IMR-90 (cell line): ENCODE results near the gene PTPRU. TPM values are rescaled to one million over a fixed set of nuclear protein-coding genes. Genes with fewer than 3 reads are reported as not detected.

Experiments used
- ATAC-seq: fragments of 200-7000 bp; cut with Tn5 transposase; 2 replicates; pipeline ENCODE4 v1.9.1; 2020; ENCODE audit warnings: low read depth, mild to moderate bottlenecking, moderate library complexity
- BruUV-seq: library from RNA; stranded (reverse); fragments of 400-500 nt; replicated peaks from 2 replicates; lab custom pipeline; 2021; lab: Mats Ljungman, UMichigan
- CTCF ChIA-PET: fragments of 300-600 bp; formaldehyde crosslinking; extraction: SDS; loops from one replicate; lab custom pipeline; 2021; ENCODE audit warnings: antibody characterized with exemption; lab: Yijun Ruan, JAX
- POLR2A ChIA-PET: fragments of 300-600 bp; sonication (Branson Sonifier 250); formaldehyde crosslinking; loops from one replicate; lab custom pipeline; 2022; ENCODE audit warnings: antibody characterized with exemption; ENCODE audit not compliant: unreplicated experiment; lab: Charles Lee
- DNase-seq: peaks from one replicate; pipeline ENCODE4 v3.0.0; 2013
- H2AFZ ChIP-seq: replicated peaks from 2 replicates; pipeline ENCODE3; 2013; ENCODE audit warnings: low read length, mild to moderate bottlenecking; ENCODE audit not compliant: poor library complexity
- H2AK5ac ChIP-seq: 2 replicates; pipeline ENCODE4 v1.6.1; 2013; ENCODE audit warnings: low read depth, low read length, inconsistent platforms
- H2AK9ac ChIP-seq: replicated peaks from 2 replicates; pipeline ENCODE3; 2013; ENCODE audit warnings: mild to moderate bottlenecking, low read depth, low read length, moderate library complexity; ENCODE audit not compliant: poor library complexity
- H2BK120ac ChIP-seq: 2 replicates; pipeline ENCODE4 v1.6.1; 2013; ENCODE audit warnings: low read depth, low read length, inconsistent platforms
- H2BK15ac ChIP-seq: 3 replicates; pipeline ENCODE4 v1.6.1; 2013; ENCODE audit warnings: low read depth, low read length, inconsistent platforms
- H2BK20ac ChIP-seq: 2 replicates; pipeline ENCODE4 v1.6.1; 2013; ENCODE audit warnings: low read depth, mild to moderate bottlenecking, inconsistent platforms, low read length, moderate library complexity
- H2BK5ac ChIP-seq: 2 replicates; pipeline ENCODE4 v1.6.1; 2013; ENCODE audit warnings: mild to moderate bottlenecking, low read depth, low read length, inconsistent platforms; ENCODE audit not compliant: poor library complexity, severe bottlenecking
- H3K14ac ChIP-seq: replicated peaks from 2 replicates; pipeline ENCODE4 v1.6.1; 2013; ENCODE audit warnings: low read depth, low read length, inconsistent platforms
- H3K18ac ChIP-seq: 2 replicates; pipeline ENCODE4 v1.6.1; 2013; ENCODE audit warnings: low read depth, low read length, control low read depth
- H3K23ac ChIP-seq: 2 replicates; pipeline ENCODE4 v1.6.1; 2013; ENCODE audit warnings: low read depth, low read length, inconsistent platforms
- H3K27ac ChIP-seq: 2 replicates; pipeline ENCODE4 v1.5.1; 2013; ENCODE audit warnings: mild to moderate bottlenecking, control low read depth, low read length; ENCODE audit not compliant: insufficient read depth
- H3K27me3 ChIP-seq: 2 replicates; pipeline ENCODE4 v1.6.1; 2013; ENCODE audit warnings: low read length; ENCODE audit not compliant: control insufficient read depth, insufficient read depth
- H3K36me3 ChIP-seq: 2 replicates; pipeline ENCODE4 v1.6.1; 2013; ENCODE audit warnings: low read length, mixed read lengths; ENCODE audit not compliant: control insufficient read depth, insufficient read depth
- H3K4ac ChIP-seq: 2 replicates; pipeline ENCODE4 v1.6.1; 2013; ENCODE audit warnings: low read depth, low read length, inconsistent platforms
- H3K4me1 ChIP-seq: 2 replicates; pipeline ENCODE4 v1.6.1; 2013; ENCODE audit warnings: low read length, mixed read lengths; ENCODE audit not compliant: control insufficient read depth, insufficient read depth
- H3K4me2 ChIP-seq: 2 replicates; pipeline ENCODE4 v1.6.1; 2013; ENCODE audit warnings: low read depth, mild to moderate bottlenecking, control low read depth, low read length, moderate library complexity
- H3K4me3 ChIP-seq: 2 replicates; pipeline ENCODE4 v1.5.1; 2013; ENCODE audit warnings: low read depth, mild to moderate bottlenecking, control low read depth, low read length, moderate library complexity; ENCODE audit not compliant: insufficient read depth
- H3K56ac ChIP-seq: 2 replicates; pipeline ENCODE4 v1.6.1; 2013; ENCODE audit warnings: low read length, inconsistent platforms; ENCODE audit not compliant: insufficient read depth; ENCODE audit errors: extremely low read depth
- H3K79me1 ChIP-seq, 2 experiments: 2 replicates each; pipeline ENCODE4 v1.6.1; 2013; ENCODE audit warnings: low read length in 2 of 2, inconsistent platforms in 1 of 2, low read depth in 1 of 2
- H3K9ac ChIP-seq: 2 replicates; pipeline ENCODE4 v1.6.1; 2013; ENCODE audit warnings: low read depth, low read length, control low read depth
- H3K9me1 ChIP-seq: 2 replicates; pipeline ENCODE4 v1.6.1; 2013; ENCODE audit warnings: low read length, inconsistent platforms; ENCODE audit not compliant: insufficient read depth
- H3K9me3 ChIP-seq: 2 replicates; pipeline ENCODE4 v1.6.1; 2013; ENCODE audit warnings: low read length; ENCODE audit not compliant: control insufficient read depth, insufficient read depth
- H4K20me1 ChIP-seq: 2 replicates; pipeline ENCODE4 v1.6.1; 2013; ENCODE audit warnings: low read length, inconsistent platforms; ENCODE audit not compliant: insufficient read depth
- H4K5ac ChIP-seq: 2 replicates; pipeline ENCODE4 v1.6.1; 2013; ENCODE audit warnings: mild to moderate bottlenecking, low read depth, low read length, control low read depth
- H4K8ac ChIP-seq, 2 experiments: 2 replicates each; pipeline ENCODE4 v1.6.1; 2013; ENCODE audit warnings: low read depth in 2 of 2, low read length in 2 of 2, control low read depth in 1 of 2, inconsistent platforms in 1 of 2
- H4K91ac ChIP-seq: 2 replicates; pipeline ENCODE4 v1.6.1; 2013; ENCODE audit warnings: low read depth, low read length, inconsistent platforms; ENCODE audit not compliant: insufficient read depth
- BHLHE40 ChIP-seq: fragments of 150-350 bp; IDR thresholded peaks from 2 replicates; pipeline ENCODE4 v1.6.1; 2016; ENCODE audit warnings: mild to moderate bottlenecking, low read depth, low read length
- CEBPB ChIP-seq: IDR thresholded peaks from 2 replicates; pipeline ENCODE4 v1.6.1; 2012; ENCODE audit warnings: low read depth, low read length, improper control_type of control experiment
- CHD1 ChIP-seq: IDR thresholded peaks from 2 replicates; pipeline ENCODE4 v1.6.1; 2012; ENCODE audit warnings: low read depth, low read length, improper control_type of control experiment
- FOS ChIP-seq: fragments of 150-350 bp; IDR thresholded peaks from 2 replicates; pipeline ENCODE4 v1.6.1; 2016; ENCODE audit warnings: low read depth, low read length
- MAFK ChIP-seq: IDR thresholded peaks from 2 replicates; pipeline ENCODE4 v1.6.1; 2012; ENCODE audit warnings: low read depth, low read length, improper control_type of control experiment
- MAZ ChIP-seq: IDR thresholded peaks from 2 replicates; pipeline ENCODE4 v1.6.1; 2012; ENCODE audit warnings: low read depth, mild to moderate bottlenecking, low read length, improper control_type of control experiment, moderate library complexity, borderline replicate concordance
- MXI1 ChIP-seq: IDR thresholded peaks from 2 replicates; pipeline ENCODE4 v1.6.1; 2012; ENCODE audit warnings: low read depth, mild to moderate bottlenecking, low read length, moderate library complexity, borderline replicate concordance
- NFE2L2 ChIP-seq: fragments of 150-350 bp; IDR thresholded peaks from 2 replicates; pipeline ENCODE4 v1.6.1; 2016; ENCODE audit warnings: low read depth, mild to moderate bottlenecking, low read length
- POLR2A ChIP-seq: IDR thresholded peaks from 2 replicates; pipeline ENCODE4 v1.6.1; 2012; ENCODE audit warnings: mild to moderate bottlenecking, low read depth, low read length
- RAD21 ChIP-seq: IDR thresholded peaks from 2 replicates; pipeline ENCODE4 v1.6.1; 2012; ENCODE audit warnings: low read length, improper control_type of control experiment
- RCOR1 ChIP-seq: IDR thresholded peaks from 2 replicates; pipeline ENCODE4 v1.6.1; 2012; ENCODE audit warnings: mild to moderate bottlenecking, low read length, improper control_type of control experiment; ENCODE audit not compliant: insufficient replicate concordance
- RFX5 ChIP-seq: IDR thresholded peaks from 2 replicates; pipeline ENCODE4 v1.8.0; 2012; ENCODE audit warnings: low read depth, mild to moderate bottlenecking, low read length, moderate library complexity
- SMC3 ChIP-seq: fragments of 150-350 bp; IDR thresholded peaks from 2 replicates; pipeline ENCODE4 v1.6.1; 2016; ENCODE audit warnings: low read depth, mild to moderate bottlenecking, antibody characterized with exemption, low read length, moderate library complexity
- WGBS, 2 experiments: methylation state at CpG; one replicate each; pipeline versions ENCODE4 v1.1.5 to v1.1.7; 2013; ENCODE audit warnings: missing lambda C conversion rate in 2 of 2; ENCODE audit not compliant: insufficient read length in 1 of 2; ENCODE audit errors: extremely low coverage in 2 of 2; 5-methylcytosine and 5-hydroxymethylcytosine counted together
- dilution Hi-C: fragments of 300-500 bp; cut with HindIII; formaldehyde crosslinking; loops from one replicate; pipeline ENCODE4 v1.14.3; 2018; ENCODE audit warnings: low sequenced_read_pairs; ENCODE audit not compliant: unreplicated experiment
- in situ Hi-C: fragments of 300-500 bp; cut with MboI; formaldehyde crosslinking; loops from 3 replicates; pipeline ENCODE4 v1.14.3; 2019; ENCODE audit warnings: low sequenced_read_pairs, inconsistent platforms, mixed read lengths
- intact Hi-C: fragments of 100-400 bp; cut with micrococcal nuclease; formaldehyde crosslinking; loops from 2 replicates; pipeline ENCODE4 v1.10.0; 2022
- polyA plus RNA-seq, 3 experiments: library from polyadenylated mRNA; depleted of rRNA; stranded (reverse); fragments of >200 nt; gene quantifications; 2 replicates each; pipeline ENCODE4 v1.2.3, GENCODE V29; 2012; ENCODE audit warnings: low replicate concordance in 1 of 3
- total RNA-seq: library from RNA; depleted of rRNA; stranded (reverse); fragments of >200 nt; gene quantifications from 2 replicates; pipeline ENCODE4 v1.2.3, GENCODE V29; 2012
- TF ChIP-seq, protein P1 (sequence below): fragments of 150-350 bp; IDR thresholded peaks from 2 replicates; pipeline ENCODE4 v1.6.1; 2017; ENCODE audit warnings: mild to moderate bottlenecking, antibody characterized with exemption, low read length, low read depth
- TF ChIP-seq, protein P2 (sequence below): conservative IDR thresholded peaks from 2 replicates; pipeline ENCODE4 v1.5.1; 2012; ENCODE audit warnings: mild to moderate bottlenecking, low read depth, low read length, improper control_type of control experiment
- TF ChIP-seq, protein P3 (sequence below): fragments of 150-350 bp; IDR thresholded peaks from 2 replicates; pipeline ENCODE4 v1.6.1; 2016; ENCODE audit warnings: low read depth, mild to moderate bottlenecking, low read length, moderate library complexity, borderline replicate concordance

PTPRU gene
- total and polyA plus RNA-seq, 2 of the 4 experiments (the other 2 are of a cell fraction) = 7.0 to 10.7 TPM

DNA sequence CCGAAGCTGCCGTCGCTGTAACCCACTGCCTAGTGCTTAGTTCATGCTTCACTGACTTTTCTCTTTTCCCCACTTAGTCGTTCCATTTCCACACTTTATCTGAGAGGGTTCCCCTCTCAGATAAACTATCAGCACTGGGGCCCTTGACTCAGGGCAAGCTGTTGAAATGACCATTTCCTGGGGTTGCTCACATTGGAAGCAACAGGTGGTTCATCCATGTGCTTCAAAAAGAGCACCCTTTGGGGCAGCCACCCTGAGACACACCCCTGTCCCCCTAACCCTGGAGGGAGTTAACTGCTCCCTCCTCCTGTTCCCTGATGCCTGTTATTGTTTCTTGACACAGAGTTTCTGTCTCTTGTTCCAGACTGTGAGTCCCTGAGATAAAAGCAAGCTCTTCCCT lies 107.2 kb downstream of the PTPRU start:
- no peak for DNase-seq
- intact Hi-C loops = loop anchor here (5.0 kb wide), 1 partner anchor 96 kb away; no protein-coding TSS in a partner anchor

More for the DNA sequence above, 107.2 kb downstream of the PTPRU start:
- ATAC-seq = no peak
- no peaks in the 10 kb centered on the region for H3K36me3 ChIP-seq
- no peak overlapping the region for H3K27ac ChIP-seq
- ChIA-PET POLR2A (no interaction called here), CTCF (interaction anchor here (1.9 kb wide), 1 partner anchor 98 kb away, joined by 6 read pairs; no protein-coding TSS in a partner anchor)
- no peak overlapping the region for H2BK120ac ChIP-seq
- no peak overlapping the region for H3K4me3 ChIP-seq
- in situ Hi-C loops (no loop called here), dilution Hi-C loops (no loop called here)
- WGBS, 2 experiments = no CpG with 5 or more reads among the region's 4 CpGs
- no TSS peak for BruUV-seq
- H4K91ac ChIP-seq = no peak overlapping the region
- H3K4me1 ChIP-seq = no peaks in the 10 kb centered on the region
- H2BK15ac ChIP-seq = no peak overlapping the region
- no peak overlapping the region for H3K14ac ChIP-seq
- H2AK9ac ChIP-seq = no peak overlapping the region
- H4K5ac ChIP-seq = no peak overlapping the region
- H2BK20ac ChIP-seq = no peak overlapping the region
- H3K4ac ChIP-seq = no peak overlapping the region
- H4K20me1 ChIP-seq = no peaks in the 10 kb centered on the region
- no peak overlapping the region for H3K18ac ChIP-seq
- no peak overlapping the region for H3K56ac ChIP-seq
- H4K8ac ChIP-seq = no peak overlapping the region
- H2AK5ac ChIP-seq = no peak overlapping the region
- H3K9ac ChIP-seq = no peak overlapping the region
- no peaks in the 10 kb centered on the region for H3K9me1 ChIP-seq
- H2AFZ ChIP-seq = no peak overlapping the region
- peaks cover 33% of the 10 kb centered on the region for H3K27me3 ChIP-seq
- H3K79me1 ChIP-seq = no peaks in the 10 kb centered on the region
- TF ChIP-seq, protein P1, sequence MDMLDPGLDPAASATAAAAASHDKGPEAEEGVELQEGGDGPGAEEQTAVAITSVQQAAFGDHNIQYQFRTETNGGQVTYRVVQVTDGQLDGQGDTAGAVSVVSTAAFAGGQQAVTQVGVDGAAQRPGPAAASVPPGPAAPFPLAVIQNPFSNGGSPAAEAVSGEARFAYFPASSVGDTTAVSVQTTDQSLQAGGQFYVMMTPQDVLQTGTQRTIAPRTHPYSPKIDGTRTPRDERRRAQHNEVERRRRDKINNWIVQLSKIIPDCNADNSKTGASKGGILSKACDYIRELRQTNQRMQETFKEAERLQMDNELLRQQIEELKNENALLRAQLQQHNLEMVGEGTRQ = no peak
- TF ChIP-seq RCOR1 (no peak), MAZ (no peak), SMC3 (no peak), CHD1 (no peak), FOS (no peak), CEBPB (no peak), BHLHE40 (no peak), RAD21 (no peak), POLR2A (no peak), NFE2L2 (no peak), MXI1 (no peak), RFX5 (no peak), MAFK (no peak)
- TF ChIP-seq, protein P2, sequence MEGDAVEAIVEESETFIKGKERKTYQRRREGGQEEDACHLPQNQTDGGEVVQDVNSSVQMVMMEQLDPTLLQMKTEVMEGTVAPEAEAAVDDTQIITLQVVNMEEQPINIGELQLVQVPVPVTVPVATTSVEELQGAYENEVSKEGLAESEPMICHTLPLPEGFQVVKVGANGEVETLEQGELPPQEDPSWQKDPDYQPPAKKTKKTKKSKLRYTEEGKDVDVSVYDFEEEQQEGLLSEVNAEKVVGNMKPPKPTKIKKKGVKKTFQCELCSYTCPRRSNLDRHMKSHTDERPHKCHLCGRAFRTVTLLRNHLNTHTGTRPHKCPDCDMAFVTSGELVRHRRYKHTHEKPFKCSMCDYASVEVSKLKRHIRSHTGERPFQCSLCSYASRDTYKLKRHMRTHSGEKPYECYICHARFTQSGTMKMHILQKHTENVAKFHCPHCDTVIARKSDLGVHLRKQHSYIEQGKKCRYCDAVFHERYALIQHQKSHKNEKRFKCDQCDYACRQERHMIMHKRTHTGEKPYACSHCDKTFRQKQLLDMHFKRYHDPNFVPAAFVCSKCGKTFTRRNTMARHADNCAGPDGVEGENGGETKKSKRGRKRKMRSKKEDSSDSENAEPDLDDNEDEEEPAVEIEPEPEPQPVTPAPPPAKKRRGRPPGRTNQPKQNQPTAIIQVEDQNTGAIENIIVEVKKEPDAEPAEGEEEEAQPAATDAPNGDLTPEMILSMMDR = no peak
- TF ChIP-seq, protein P3, sequence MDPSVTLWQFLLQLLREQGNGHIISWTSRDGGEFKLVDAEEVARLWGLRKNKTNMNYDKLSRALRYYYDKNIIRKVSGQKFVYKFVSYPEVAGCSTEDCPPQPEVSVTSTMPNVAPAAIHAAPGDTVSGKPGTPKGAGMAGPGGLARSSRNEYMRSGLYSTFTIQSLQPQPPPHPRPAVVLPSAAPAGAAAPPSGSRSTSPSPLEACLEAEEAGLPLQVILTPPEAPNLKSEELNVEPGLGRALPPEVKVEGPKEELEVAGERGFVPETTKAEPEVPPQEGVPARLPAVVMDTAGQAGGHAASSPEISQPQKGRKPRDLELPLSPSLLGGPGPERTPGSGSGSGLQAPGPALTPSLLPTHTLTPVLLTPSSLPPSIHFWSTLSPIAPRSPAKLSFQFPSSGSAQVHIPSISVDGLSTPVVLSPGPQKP = no peak
- H2BK5ac ChIP-seq = no peak overlapping the region
- H3K23ac ChIP-seq = no peak overlapping the region
- no peak overlapping the region for H3K4me2 ChIP-seq
- no peaks in the 10 kb centered on the region for H3K9me3 ChIP-seq
